OCI-LY3 (cell line): ENCODE data around the gene SKAP2.

ENCODE experiments used
- H2AFZ ChIP-seq: fragments of 200-600, 300-600 bp; shearing (Covaris generic); 2 replicates; pipeline ENCODE4 v1.6.0; 2014; ENCODE audit warnings: antibody characterized with exemption, low read depth, low read length
- H3K27ac ChIP-seq: fragments of 200-600, 300-600 bp; sonication (generic); 2 replicates; pipeline ENCODE4 v1.5.1; 2014; ENCODE audit warnings: mild to moderate bottlenecking, low read length, moderate library complexity, mixed read lengths
- H3K27me3 ChIP-seq: fragments of 200-600, 300-600 bp; sonication (generic); 2 replicates; pipeline ENCODE4 v1.6.1; 2014; ENCODE audit warnings: low read depth, low read length, mixed read lengths
- H3K36me3 ChIP-seq: fragments of 200-600, 300-600 bp; sonication (generic); replicated peaks from 2 replicates; pipeline ENCODE3; 2014; ENCODE audit warnings: low read depth, low read length, mixed read lengths
- H3K4me1 ChIP-seq: fragments of 300-600, 200-600 bp; sonication (generic); 2 replicates; pipeline ENCODE4 v1.6.1; 2014; ENCODE audit warnings: low read length, mixed read lengths
- H3K4me2 ChIP-seq: fragments of 200-600, 300-600 bp; sonication (generic); 2 replicates; pipeline ENCODE4 v1.6.1; 2014; ENCODE audit warnings: low read length, mixed read lengths
- H3K4me3 ChIP-seq: fragments of 300-600, 200-600 bp; sonication (generic); 2 replicates; pipeline ENCODE4 v1.5.1; 2014; ENCODE audit warnings: antibody characterized with exemption, mild to moderate bottlenecking, low read length, moderate library complexity
- H3K79me2 ChIP-seq: fragments of 300-600, 200-600 bp; shearing (Covaris generic); 2 replicates; pipeline ENCODE4 v1.6.1; 2014; ENCODE audit warnings: mild to moderate bottlenecking, low read length, mixed read lengths
- H3K9ac ChIP-seq: fragments of 300-600, 200-600 bp; shearing (Covaris generic); 2 replicates; pipeline ENCODE4 v1.6.0; 2014; ENCODE audit warnings: mild to moderate bottlenecking, low read length, moderate library complexity
- H3K9me3 ChIP-seq: fragments of 200-600, 300-600 bp; shearing (Covaris generic); 2 replicates; pipeline ENCODE4 v1.6.1; 2014; ENCODE audit warnings: low read length, mixed read lengths; ENCODE audit not compliant: insufficient read depth
- H4K20me1 ChIP-seq: fragments of 200-600, 300-600 bp; sonication (generic); 2 replicates; pipeline ENCODE4 v1.6.1; 2016; ENCODE audit warnings: low read length, mixed read lengths; ENCODE audit not compliant: insufficient read depth
- CTCF ChIP-seq: fragments of 200-600, 300-600 bp; sonication (generic); IDR thresholded peaks from 2 replicates; pipeline ENCODE4 v1.5.1; 2014; ENCODE audit warnings: antibody characterized with exemption, low read length, low read depth
- EZH2phosphoT487 ChIP-seq: fragments of 200-600 bp; shearing (Covaris generic); IDR thresholded peaks from 2 replicates; pipeline ENCODE4 v1.6.1; 2018; ENCODE audit warnings: antibody characterized with exemption, mixed run types, low read depth

Gene SKAP2

GRCh38 chr7:26696161-26696560 lies 168.2 kb downstream of the SKAP2 start:
- no peak overlapping the region for H3K4me3 ChIP-seq
- H2AFZ ChIP-seq: no peak overlapping the region
- no peak for TF ChIP-seq EZH2phosphoT487
- TF ChIP-seq CTCF: no peak
- peaks cover 13% of the 10 kb centered on the region for H3K4me1 ChIP-seq
- no peaks in the 10 kb centered on the region for H3K79me2 ChIP-seq
- H3K4me2 ChIP-seq: no peak overlapping the region
- peaks cover 3% of the 10 kb centered on the region; the same call in 1 of the 2 replicates for H4K20me1 ChIP-seq
- H3K27ac ChIP-seq: no peak overlapping the region
- no peaks in the 10 kb centered on the region for H3K9me3 ChIP-seq
- no peak overlapping the region for H3K9ac ChIP-seq
- H3K36me3 ChIP-seq: no peaks in the 10 kb centered on the region
- no peaks in the 10 kb centered on the region for H3K27me3 ChIP-seq

- no peaks in the 10 kb centered on the region for H3K36me3 ChIP-seq
- TF ChIP-seq CTCF (no peak), EZH2phosphoT487 (no peak)
- no peak overlapping the region for H3K9ac ChIP-seq
- no peaks in the 10 kb centered on the region for H3K9me3 ChIP-seq
- H3K4me3 ChIP-seq: no peak overlapping the region
- H3K79me2 ChIP-seq: no peaks in the 10 kb centered on the region
- H3K27me3 ChIP-seq: no peaks in the 10 kb centered on the region
- no peak overlapping the region for H3K27ac ChIP-seq
- peaks cover 16% of the 10 kb centered on the region for H3K4me1 ChIP-seq
- H3K4me2 ChIP-seq: no peak overlapping the region
- H2AFZ ChIP-seq: no peak overlapping the region
- H4K20me1 ChIP-seq: peaks cover 3% of the 10 kb centered on the region; the same call in 1 of the 2 replicates
These were observed 169.7 kb downstream of the SKAP2 start for GRCh38 chr7:26694713-26695112.

GRCh38 chr7:26694141-26694540 lies 170.2 kb downstream of the SKAP2 start:
- Histone ChIP-seq H4K20me1 (peaks cover 3% of the 10 kb centered on the region; the same call in 1 of the 2 replicates), H3K4me3 (no peak overlapping the region), H3K9ac (no peak overlapping the region), H3K9me3 (no peaks in the 10 kb centered on the region), H3K36me3 (no peaks in the 10 kb centered on the region), H3K4me1 (peaks cover 22% of the 10 kb centered on the region), H3K79me2 (no peaks in the 10 kb centered on the region), H3K27me3 (no peaks in the 10 kb centered on the region), H3K4me2 (no peak overlapping the region), H2AFZ (no peak overlapping the region), H3K27ac (no peak overlapping the region)
- TF ChIP-seq CTCF (no peak), EZH2phosphoT487 (no peak)

- H3K4me3 ChIP-seq: no peak overlapping the region
- H3K9me3 ChIP-seq: no peaks in the 10 kb centered on the region
- H3K79me2 ChIP-seq: no peaks in the 10 kb centered on the region
- H3K36me3 ChIP-seq: no peaks in the 10 kb centered on the region
- no peak overlapping the region for H3K27ac ChIP-seq
- no peak for TF ChIP-seq EZH2phosphoT487
- H3K4me2 ChIP-seq: no peak overlapping the region
- H3K27me3 ChIP-seq: no peaks in the 10 kb centered on the region
- H3K9ac ChIP-seq: no peak overlapping the region
- peaks cover 8% of the 10 kb centered on the region; the same call in 1 of the 2 replicates for H4K20me1 ChIP-seq
- H2AFZ ChIP-seq: no peak overlapping the region
- H3K4me1 ChIP-seq: peaks cover 32% of the 10 kb centered on the region
These were observed 172.5 kb downstream of the SKAP2 start for GRCh38 chr7:26691886-26692285.

GRCh38 chr7:26691406-26691805 lies 173.0 kb downstream of the SKAP2 start:
- peaks cover 33% of the 10 kb centered on the region for H3K4me1 ChIP-seq
- no peaks in the 10 kb centered on the region for H3K79me2 ChIP-seq
- H3K9me3 ChIP-seq: no peaks in the 10 kb centered on the region
- H3K27ac ChIP-seq: no peak overlapping the region
- H3K36me3 ChIP-seq: no peaks in the 10 kb centered on the region
- H4K20me1 ChIP-seq: 0 out of 2 replicates have a peak, but pooled peaks cover 5% of the 10 kb centered on the region
- no peak overlapping the region for H3K4me2 ChIP-seq
- H3K4me3 ChIP-seq: no peak overlapping the region
- TF ChIP-seq EZH2phosphoT487 (no peak), CTCF (no peak)
- H2AFZ ChIP-seq: no peak overlapping the region
- H3K9ac ChIP-seq: no peak overlapping the region
- no peaks in the 10 kb centered on the region for H3K27me3 ChIP-seq
